Ovary (tissue), 9 donors: Measurements from ENCODE around the gene MIDN. TPM values are rescaled to one million over a fixed set of nuclear protein-coding genes. Genes with fewer than 3 reads are reported as not detected.

Experiments used
- DNase-seq, 5 donors: peaks; one replicate each; pipeline ENCODE4 v3.0.0-alpha.2; 2019 to 2020
- H3K27ac ChIP-seq, 2 donors: fragments of 200-600 bp; one replicate each; pipeline versions ENCODE4 v1.5.1 to v1.8.0; 2019 to 2022
- H3K27me3 ChIP-seq: fragments of 200-600 bp; one replicate; pipeline ENCODE4 v1.8.0; 2022
- H3K36me3 ChIP-seq: fragments of 200-600 bp; sonication (generic); one replicate; pipeline ENCODE4 v1.5.1; 2019
- H3K4me1 ChIP-seq: one replicate; pipeline ENCODE4 v1.8.1; 2013; ENCODE audit warnings: mild to moderate bottlenecking, moderate library complexity; ENCODE audit not compliant: insufficient read depth
- H3K4me3 ChIP-seq: fragments of 200-600 bp; sonication (generic); one replicate; pipeline ENCODE4 v1.5.1; 2017
- H3K9me3 ChIP-seq, 2 donors: fragments of 200-600 bp in 1 of 2; sonication (generic) in 1 of 2; one replicate each; pipeline versions ENCODE4 v1.5.1 to v1.8.1; 2013 to 2019; ENCODE audit warnings: mild to moderate bottlenecking in 1 of 2, moderate library complexity in 1 of 2
- EP300 ChIP-seq: sonication (generic); formaldehyde crosslinking; IDR thresholded peaks from one replicate; pipeline ENCODE4 v1.6.1; 2017; ENCODE audit warnings: antibody characterized with exemption
- POLR2A ChIP-seq: fragments of 450-650 bp; IDR thresholded peaks from one replicate; pipeline ENCODE4 v1.6.1; 2017; ENCODE audit warnings: antibody characterized with exemption, mild to moderate bottlenecking, moderate library complexity
- WGBS, 3 donors: extraction: QIAGEN DNeasy Blood & Tissue Kit in 1 of 3; methylation state at CpG; one replicate each; pipeline versions ENCODE4 v1.1.5 to v1.1.7; 2013 to 2017; 5-methylcytosine and 5-hydroxymethylcytosine counted together
- intact Hi-C, 4 donors: fragments of 100-400 bp; cut with DNase I; formaldehyde crosslinking; loops; one replicate each; pipeline versions ENCODE4 v1.11.0 to v1.15.1; 2022 to 2023
- polyA plus RNA-seq, 2 donors: library from polyadenylated mRNA; stranded (reverse); fragments of 200-250 nt in 1 of 2; fragments of 350-450 nt in 1 of 2; fragmentation: Illumina TruSeq in 1 of 2; extraction: RNeasy Lipid Tissue Mini Kit (QIAGEN cat#74804) in 1 of 2; gene quantifications; one replicate each; pipeline ENCODE4 v1.2.3, GENCODE V29; 2013 to 2014
- total RNA-seq, 7 donors: library from RNA; depleted of rRNA in 2 of 7; stranded (reverse); fragments of >200 nt in 2 of 7; fragmentation: NEBNext Ultra II Directional in 3 of 7; extraction: Animal tissue kit (Norgen Biotek cat#: 25700) in 3 of 7; gene quantifications; one replicate each; pipeline versions ENCODE4 v1.1.0 to v1.2.4, GENCODE V29; 2016 to 2023
- TF ChIP-seq, protein P1 (sequence below), 3 donors: fragments of 450-650 bp in 2 of 3; fragments of 200-600 bp in 1 of 3; IDR thresholded peaks; one replicate each; pipeline versions ENCODE4 v1.5.1 to v1.8.0; 2016 to 2022; ENCODE audit warnings: antibody characterized with exemption in 3 of 3, mild to moderate bottlenecking in 1 of 3
- donor health status: DM: no; HTN: no; CAD: no; lungs with moderate emphysema.
- donor health status: DM: no; HTN: no; CAD: no.
- donor health status: Bipolar disorder and iron deficiency.
- donor health status: DM: yes; HTN: yes; CAD: no.
- donor health status: DM: no; HTN: no; CAD: no.
- donor health status: DM: yes; HTN: yes; CAD: no.

Gene MIDN
- total and polyA plus RNA-seq, 9 donors = 10.1 to 261 (median 105) TPM

- peak overlapping the region; percentile 89 to 91 for H3K27ac ChIP-seq
- intact Hi-C loops = no loop called here
- H3K4me1 ChIP-seq = peaks cover 34% of the 10 kb centered on the region
- DNase-seq = peak; percentile 76 to 85 (median 84)
- H3K4me3 ChIP-seq = peak overlapping the region; percentile 1
- H3K27me3 ChIP-seq = no peaks in the 10 kb centered on the region
- no peaks in the 10 kb centered on the region for H3K36me3 ChIP-seq
- TF ChIP-seq, protein P1, sequence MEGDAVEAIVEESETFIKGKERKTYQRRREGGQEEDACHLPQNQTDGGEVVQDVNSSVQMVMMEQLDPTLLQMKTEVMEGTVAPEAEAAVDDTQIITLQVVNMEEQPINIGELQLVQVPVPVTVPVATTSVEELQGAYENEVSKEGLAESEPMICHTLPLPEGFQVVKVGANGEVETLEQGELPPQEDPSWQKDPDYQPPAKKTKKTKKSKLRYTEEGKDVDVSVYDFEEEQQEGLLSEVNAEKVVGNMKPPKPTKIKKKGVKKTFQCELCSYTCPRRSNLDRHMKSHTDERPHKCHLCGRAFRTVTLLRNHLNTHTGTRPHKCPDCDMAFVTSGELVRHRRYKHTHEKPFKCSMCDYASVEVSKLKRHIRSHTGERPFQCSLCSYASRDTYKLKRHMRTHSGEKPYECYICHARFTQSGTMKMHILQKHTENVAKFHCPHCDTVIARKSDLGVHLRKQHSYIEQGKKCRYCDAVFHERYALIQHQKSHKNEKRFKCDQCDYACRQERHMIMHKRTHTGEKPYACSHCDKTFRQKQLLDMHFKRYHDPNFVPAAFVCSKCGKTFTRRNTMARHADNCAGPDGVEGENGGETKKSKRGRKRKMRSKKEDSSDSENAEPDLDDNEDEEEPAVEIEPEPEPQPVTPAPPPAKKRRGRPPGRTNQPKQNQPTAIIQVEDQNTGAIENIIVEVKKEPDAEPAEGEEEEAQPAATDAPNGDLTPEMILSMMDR (IDR thresholded peaks at IDR 0.05) = no peak
- peak; percentile 34 for TF ChIP-seq POLR2A
- TF ChIP-seq EP300 = no peak
- no peaks in the 10 kb centered on the region for H3K9me3 ChIP-seq
- WGBS, 3 donors = 22 to 35% (median 23%) methylated on average over 11 to 17 of the region's 17 CpGs
Observed at GRCh38 chr19:1259206-1259875, 11.0 kb downstream of the MIDN start.

DNA sequence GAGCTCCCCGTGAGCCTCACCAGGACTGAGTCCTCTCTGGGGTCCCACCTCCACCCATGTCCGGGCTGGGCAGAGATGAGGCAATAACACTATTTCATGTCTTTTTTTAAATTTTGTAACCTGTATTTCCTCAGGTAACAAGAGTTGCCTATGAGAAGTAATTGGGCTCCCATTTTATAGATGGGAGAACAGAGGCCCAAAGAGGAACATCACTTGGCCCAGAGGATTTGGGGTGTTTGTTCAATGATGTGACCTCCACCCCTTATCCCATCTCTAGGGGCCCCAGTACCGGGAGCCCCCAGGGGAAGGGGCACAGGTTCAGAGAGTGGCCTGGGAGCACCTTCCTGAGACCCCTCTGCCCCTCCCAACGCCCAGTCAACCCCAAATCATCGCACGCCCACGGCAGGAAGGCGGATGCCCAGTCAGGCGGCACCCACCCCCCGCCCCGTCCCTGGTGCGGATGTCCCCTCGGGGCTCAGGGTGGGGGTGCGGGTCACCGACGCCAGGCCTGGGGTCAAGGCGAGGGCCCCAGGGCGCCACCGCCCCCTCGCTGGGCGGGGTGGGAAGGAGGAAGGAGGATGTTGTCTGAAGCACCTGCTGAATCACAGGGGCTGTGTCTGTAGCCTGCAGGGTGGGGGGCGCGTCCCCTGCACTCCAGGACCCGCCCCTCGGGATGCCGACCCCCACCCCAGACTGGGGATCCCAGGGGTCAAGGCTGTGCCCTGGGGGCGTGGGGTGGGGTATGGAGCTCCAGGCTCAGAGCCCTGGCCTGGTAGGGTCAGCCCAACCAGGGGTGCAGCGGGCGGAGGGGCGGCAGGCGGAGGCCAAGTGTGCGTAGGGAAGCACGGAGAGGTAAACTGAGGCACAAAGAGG lies 11.7 kb downstream of the MIDN start:
- peaks cover 34% of the 10 kb centered on the region for H3K4me1 ChIP-seq

DNA sequence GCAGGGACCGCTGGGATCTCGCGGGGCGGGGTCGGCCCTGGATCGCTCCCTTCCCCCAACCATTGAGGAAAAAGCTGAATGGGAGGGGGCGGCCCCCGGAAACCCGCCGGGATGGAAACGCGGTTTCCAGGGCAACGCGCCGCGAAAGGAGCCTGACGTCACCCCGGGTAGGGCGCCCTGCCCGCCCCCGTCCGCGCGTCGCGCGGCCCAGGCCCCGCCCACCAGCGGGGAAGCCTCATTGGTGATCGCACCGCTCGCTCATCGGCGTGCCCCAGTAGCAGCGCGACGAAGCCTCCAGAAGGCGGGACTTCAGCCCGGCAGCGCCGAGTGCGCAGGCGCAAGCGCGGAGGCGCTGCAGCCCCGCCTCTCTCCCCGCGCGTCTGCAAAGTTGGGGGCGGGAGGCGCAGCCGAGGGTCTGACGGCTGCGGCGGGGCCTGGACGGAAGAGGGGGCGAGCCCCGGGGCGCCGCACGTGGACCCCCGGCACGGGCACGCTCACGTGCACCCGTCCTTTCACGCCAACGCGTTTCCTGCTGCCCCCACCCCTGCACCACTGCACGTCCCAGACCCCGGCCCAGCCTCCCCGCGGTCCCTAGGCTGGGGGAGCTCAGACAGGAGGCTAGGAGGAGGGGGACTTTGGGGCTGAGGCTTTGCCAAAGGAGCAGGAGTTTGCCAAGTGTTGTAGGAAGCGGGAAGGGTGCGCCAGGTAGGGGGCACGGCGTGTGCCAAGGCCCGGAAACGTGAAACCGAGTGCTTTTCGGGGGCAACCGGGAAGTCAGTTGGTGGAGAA lies 12.6 kb downstream of the MIDN start:
- DNase-seq = peak; percentile 97 to 99 (median 98)
- WGBS, 3 donors = 1 to 2% (median 1%) methylated on average over 65 to 82 of the region's 83 CpGs
- H3K4me1 ChIP-seq = peaks cover 37% of the 10 kb centered on the region
- peak overlapping the region; percentile 89 to 91 for H3K27ac ChIP-seq
- TF ChIP-seq, protein P1 (IDR thresholded peaks at IDR 0.05) = peak in 1 of 3 donors; percentile 5
- peak; percentile 51 for TF ChIP-seq POLR2A
- peak; percentile 72 for TF ChIP-seq EP300
- no peaks in the 10 kb centered on the region for H3K36me3 ChIP-seq
- intact Hi-C loops = no loop called here
- no peaks in the 10 kb centered on the region for H3K27me3 ChIP-seq
- H3K9me3 ChIP-seq = no peaks in the 10 kb centered on the region
- peak overlapping the region; percentile 52 for H3K4me3 ChIP-seq

More for the DNA sequence above, 11.7 kb downstream of the MIDN start:
- no peak for TF ChIP-seq EP300
- TF ChIP-seq, protein P1 (IDR thresholded peaks at IDR 0.05) = no peak
- no peaks in the 10 kb centered on the region for H3K27me3 ChIP-seq
- no peaks in the 10 kb centered on the region for H3K9me3 ChIP-seq
- peak overlapping the region; percentile 89 to 91 for H3K27ac ChIP-seq
- no peak overlapping the region for H3K4me3 ChIP-seq
- no peaks in the 10 kb centered on the region for H3K36me3 ChIP-seq
- DNase-seq = peak in 2 of 5 donors; percentile 68 to 73
- intact Hi-C loops = no loop called here
- 23 to 30% (median 29%) methylated on average over 32 to 33 of the region's 33 CpGs for WGBS, 3 donors

DNA sequence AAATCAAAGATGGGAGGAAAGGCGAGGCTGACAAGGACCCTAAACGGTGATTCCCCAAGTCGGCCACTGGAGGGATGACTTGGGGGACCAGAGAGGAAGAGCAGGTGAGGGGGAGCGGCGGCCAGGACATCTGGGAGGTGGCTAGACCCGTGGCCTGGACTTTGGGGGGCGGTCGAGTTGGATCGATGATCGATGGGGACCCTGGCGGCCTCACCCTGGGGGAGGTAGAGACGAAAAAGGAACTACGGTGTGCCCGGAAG lies 13.1 kb downstream of the MIDN start:
- WGBS, 3 donors = 22 to 32% (median 25%) methylated on average over 14 of the region's 14 CpGs
- Histone ChIP-seq H3K36me3 (no peaks in the 10 kb centered on the region), H3K27me3 (no peaks in the 10 kb centered on the region), H3K4me1 (peaks cover 40% of the 10 kb centered on the region), H3K9me3 (no peaks in the 10 kb centered on the region), H3K4me3 (peak overlapping the region; percentile 52), H3K27ac (peak overlapping the region; percentile 84 to 91)
- peak in 2 of 5 donors; percentile 64 to 68 for DNase-seq
- intact Hi-C loops = no loop called here
- TF ChIP-seq POLR2A = no peak
- TF ChIP-seq EP300 = no peak
- TF ChIP-seq, protein P1 (IDR thresholded peaks at IDR 0.05) = no peak
